Retinal pigment epithelial cell (primary cell): ENCODE data around the gene PPP1R3D.

ENCODE experiments used
- DNase-seq: peaks from one replicate; pipeline ENCODE4 v3.0.0-alpha.2; 2010; ENCODE audit warnings: low read depth
- H3K4me3 ChIP-seq: 2 replicates; pipeline ENCODE4 v1.5.1; 2011; ENCODE audit warnings: mild to moderate bottlenecking, low read length, control low read depth, moderate library complexity
- CTCF ChIP-seq: conservative IDR thresholded peaks from 2 replicates; pipeline ENCODE4 v1.5.1; 2011; ENCODE audit warnings: low read depth, low read length, control low read depth, inconsistent platforms

Gene PPP1R3D

DNA sequence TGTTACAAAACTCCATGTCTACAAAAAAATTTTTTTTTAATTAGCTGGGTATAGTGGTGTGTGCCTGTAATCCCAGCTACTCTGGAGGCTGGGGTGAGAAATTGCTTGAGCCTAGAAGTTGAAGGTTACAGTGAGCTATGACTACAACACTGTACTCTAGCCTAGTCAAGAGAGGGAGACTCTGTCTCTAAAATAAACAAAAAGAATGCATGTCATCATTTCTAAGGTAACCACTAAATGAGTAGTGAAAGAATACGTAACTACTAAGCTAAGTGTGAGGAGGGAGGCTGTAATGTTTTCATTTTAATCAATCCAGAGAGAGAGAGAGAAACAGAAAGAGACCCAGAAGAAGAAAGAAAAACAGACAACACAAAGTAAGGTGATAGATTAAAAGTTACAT, 16.6 kb downstream of the PPP1R3D start:
- no peak for TF ChIP-seq CTCF
- DNase-seq: no peak
- no peak overlapping the region for H3K4me3 ChIP-seq

- H3K4me3 ChIP-seq: no peak overlapping the region
- DNase-seq: no peak
- TF ChIP-seq CTCF: no peak
Observed at GRCh38 chr20:59920944-59921343, 19.2 kb downstream of the PPP1R3D start.

DNA sequence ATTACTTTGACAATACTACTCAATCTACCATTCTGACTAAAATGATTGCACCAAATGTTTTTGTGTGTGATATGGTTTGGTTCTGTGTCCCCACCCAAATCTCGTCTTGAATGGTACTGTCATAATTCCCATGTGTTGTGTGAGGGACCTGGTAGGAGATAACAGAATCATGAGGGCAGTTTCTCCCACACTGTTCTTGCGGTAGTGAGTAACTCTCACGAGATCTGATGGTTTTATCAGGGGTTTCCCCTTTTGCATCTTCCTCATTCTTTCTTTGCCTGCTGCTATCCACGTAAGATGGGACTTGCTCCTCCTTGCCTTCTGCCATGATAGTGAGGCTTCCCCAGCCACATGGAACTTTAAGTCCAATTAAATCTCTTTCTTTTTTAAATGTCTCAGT, 27.5 kb downstream of the PPP1R3D start:
- DNase-seq: no peak
- no peak for TF ChIP-seq CTCF

GRCh38 chr20:59911041-59911440, 29.1 kb downstream of the PPP1R3D start:
- TF ChIP-seq CTCF: no peak
- H3K4me3 ChIP-seq: no peak overlapping the region
- no peak for DNase-seq

More for the DNA sequence above, 27.5 kb downstream of the PPP1R3D start:
- H3K4me3 ChIP-seq: no peak overlapping the region

DNA sequence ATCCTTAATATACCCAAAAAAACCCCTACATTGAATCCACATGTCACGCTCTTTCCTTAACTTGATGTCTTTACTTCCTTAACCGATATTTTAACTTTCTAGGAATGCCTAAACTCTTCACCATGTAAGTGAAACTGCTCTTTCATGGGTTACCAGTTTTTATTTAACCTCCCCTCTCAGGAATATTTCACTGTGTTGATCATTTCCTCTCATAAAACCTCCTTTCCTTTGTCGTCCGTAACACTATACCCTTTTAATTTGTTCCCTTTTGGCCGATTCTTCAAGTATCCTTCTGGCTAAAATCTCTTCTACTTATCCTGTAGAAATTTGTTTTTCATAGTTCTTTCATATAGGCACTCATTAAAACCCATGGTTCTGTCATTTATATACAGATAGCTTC, 31.2 kb downstream of the PPP1R3D start:
- DNase-seq: no peak
- no peak overlapping the region for H3K4me3 ChIP-seq
- no peak for TF ChIP-seq CTCF

DNA sequence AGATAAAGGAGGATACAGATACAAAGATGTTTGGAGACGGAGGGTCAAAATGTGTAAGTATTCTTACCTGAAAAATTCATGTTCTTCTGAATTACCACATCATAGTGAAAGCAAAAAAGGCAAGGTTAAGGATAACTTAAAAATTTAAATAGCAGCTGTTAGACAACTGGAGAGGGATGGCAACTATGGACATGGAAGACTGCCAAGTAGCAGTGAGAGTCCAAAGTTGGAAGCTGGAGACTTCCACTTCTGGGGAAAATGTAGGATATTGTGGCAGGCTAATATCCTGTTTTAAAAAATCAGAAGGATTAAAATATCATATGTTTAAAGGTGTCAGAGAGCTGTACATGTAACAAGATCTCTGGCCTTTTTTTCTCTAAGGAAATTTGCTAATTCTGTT, 36.5 kb downstream of the PPP1R3D start:
- no peak for DNase-seq

DNA sequence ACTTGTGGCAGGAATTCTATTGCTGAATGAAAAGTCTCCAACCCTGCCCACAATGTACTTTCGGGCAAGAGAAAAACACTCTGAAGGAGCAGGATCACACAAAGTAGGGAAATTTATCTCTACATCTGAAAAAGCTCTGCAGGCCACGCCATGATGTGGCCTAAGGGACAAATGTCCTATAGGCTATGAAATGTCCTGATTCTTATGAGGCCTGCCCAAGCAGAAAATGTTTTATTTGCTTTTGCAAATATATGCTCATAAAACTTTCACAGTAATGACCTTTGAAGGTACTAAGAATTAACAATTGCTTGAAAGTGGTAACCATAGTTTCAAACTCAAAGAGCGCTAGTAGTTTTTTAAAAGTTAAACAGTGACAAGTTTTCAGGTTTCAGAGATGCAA, 37.6 kb downstream of the PPP1R3D start:
- no peak for DNase-seq
- TF ChIP-seq CTCF: no peak

More for the DNA sequence above, 36.5 kb downstream of the PPP1R3D start:
- no peak overlapping the region for H3K4me3 ChIP-seq
- no peak for TF ChIP-seq CTCF

More for the DNA sequence above, 37.6 kb downstream of the PPP1R3D start:
- no peak overlapping the region for H3K4me3 ChIP-seq
